WI38 (cell line): ENCODE data around the gene KRT15.

Source experiments
- H3K4me3 ChIP-seq: 2 replicates; pipeline ENCODE4 v1.5.1; 2011; ENCODE audit warnings: low read depth, mild to moderate bottlenecking, control low read depth, low read length
- CTCF ChIP-seq: IDR thresholded peaks from 2 replicates; pipeline ENCODE4 v1.5.1; 2012; ENCODE audit warnings: low read depth, mild to moderate bottlenecking, control low read depth, low read length

KRT15 gene

GRCh38 chr17:41518031-41518430, 659 bp downstream of the KRT15 start:
- TF ChIP-seq CTCF, result no peak

GRCh38 chr17:41516830-41517283, 1.8 kb downstream of the KRT15 start:
- no peak for TF ChIP-seq CTCF
- H3K4me3 ChIP-seq, result no peak overlapping the region

More at GRCh38 chr17:41518031-41518430, 659 bp downstream of the KRT15 start:
- H3K4me3 ChIP-seq, result no peak overlapping the region

- H3K4me3 ChIP-seq, result no peak overlapping the region
- no peak for TF ChIP-seq CTCF
Observed at GRCh38 chr17:41516147-41516829, 2.4 kb downstream of the KRT15 start.

DNA sequence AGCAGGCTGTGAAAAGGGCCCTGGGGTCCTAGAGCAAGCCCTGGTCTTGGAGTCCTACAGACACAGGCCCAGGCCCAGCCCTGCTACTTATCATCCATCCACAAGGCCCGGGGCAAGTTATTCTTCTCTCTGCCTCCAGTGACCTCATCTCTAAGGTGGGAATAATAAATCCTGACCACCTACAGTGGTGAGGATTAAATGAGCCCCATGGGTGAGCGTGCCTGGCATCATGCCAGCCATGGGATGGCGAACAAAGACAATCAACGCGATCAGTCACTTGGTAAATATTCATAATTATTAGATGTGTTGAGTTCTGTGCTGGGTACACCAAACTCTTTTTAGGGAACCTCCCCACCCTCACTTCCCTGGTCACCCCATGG, 5.5 kb downstream of the KRT15 start:
- TF ChIP-seq CTCF, result no peak

GRCh38 chr17:41512546-41513167, 6.0 kb downstream of the KRT15 start:
- TF ChIP-seq CTCF, result no peak
- H3K4me3 ChIP-seq, result no peak overlapping the region

More for the DNA sequence above, 5.5 kb downstream of the KRT15 start:
- H3K4me3 ChIP-seq, result no peak overlapping the region

DNA sequence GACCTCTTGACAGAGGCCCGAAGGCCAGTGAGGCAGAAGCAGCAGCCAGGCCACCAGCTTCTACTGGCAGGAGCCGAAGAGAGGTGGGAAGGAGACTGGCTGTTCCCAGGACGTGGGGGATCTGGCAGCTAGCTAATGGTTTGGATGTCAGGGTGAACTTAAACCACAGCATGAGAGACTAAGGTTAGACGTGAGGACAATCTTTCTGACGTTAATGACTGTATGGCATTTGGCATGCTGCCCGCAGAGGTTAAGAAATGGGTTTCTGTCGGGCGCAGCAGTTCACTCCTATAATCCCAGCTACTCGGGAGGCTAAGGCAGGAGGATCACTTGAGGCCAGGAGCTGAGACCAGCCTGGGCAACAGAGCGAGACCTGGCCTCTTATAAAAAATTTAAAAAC, 7.0 kb downstream of the KRT15 start:
- TF ChIP-seq CTCF, result no peak
- H3K4me3 ChIP-seq, result no peak overlapping the region

DNA sequence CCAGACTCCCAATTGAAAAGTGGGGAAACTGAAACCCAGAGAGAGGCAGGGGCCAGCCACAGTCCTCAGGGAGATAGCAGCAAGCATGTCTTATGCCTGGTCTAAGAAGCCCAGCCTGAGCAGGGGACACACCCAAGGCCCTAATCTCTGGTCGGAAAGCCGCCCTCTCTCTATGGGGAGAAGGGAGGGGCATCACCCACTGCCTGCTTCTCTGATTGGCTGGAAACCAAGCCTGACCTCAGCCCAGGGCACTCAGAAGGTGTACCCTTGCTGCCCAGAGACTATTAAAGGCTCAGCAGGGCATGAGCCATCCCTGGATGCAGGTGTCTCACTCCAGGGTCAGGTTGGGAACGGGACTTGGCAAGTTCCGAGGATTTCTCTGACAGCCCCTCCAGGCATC, 7.6 kb downstream of the KRT15 start:
- TF ChIP-seq CTCF, result no peak
- H3K4me3 ChIP-seq, result no peak overlapping the region
